ENCODE data around the gene CYTH1. TPM values are rescaled to one million over a fixed set of nuclear protein-coding genes. Genes with fewer than 3 reads are reported as not detected.

Gene CYTH1
- polyA plus RNA-seq, 1 experiment, result 13.7 TPM

GRCh38 chr17:78658281-78658785, 123.7 kb downstream of the CYTH1 start:
- DNase-seq (ENCODE audit: low read depth, low spot score), result no peak
- CTCF ChIA-PET, result no interaction called here
- Histone ChIP-seq H3K27me3 (ENCODE audit: control insufficient read depth, insufficient read depth, low read length) (peaks cover 3% of the 10 kb centered on the region), H3K9me3 (ENCODE audit: control insufficient read depth, insufficient read depth, low read length) (no peaks in the 10 kb centered on the region; the same call in 1 of the 2 replicates), H3K27ac (ENCODE audit: low read depth, low read length) (no peak overlapping the region), H3K4me3 (ENCODE audit: low read depth, low read length) (no peak overlapping the region)
- POLR2A ChIA-PET, result no interaction called here
- TF ChIP-seq CTCF (IDR thresholded peaks at IDR 0.05; ENCODE audit: low read depth, low read length), result no peak

- Histone ChIP-seq H3K27ac (ENCODE audit: low read depth, low read length) (no peak overlapping the region), H3K4me3 (ENCODE audit: low read depth, low read length) (no peak overlapping the region), H3K9me3 (ENCODE audit: control insufficient read depth, insufficient read depth, low read length) (no peaks in the 10 kb centered on the region; the same call in 1 of the 2 replicates), H3K27me3 (ENCODE audit: control insufficient read depth, insufficient read depth, low read length) (peaks cover 10% of the 10 kb centered on the region)
- CTCF ChIA-PET, result no interaction called here
- POLR2A ChIA-PET, result interaction anchor here (0.6 kb wide), 1 partner anchor 134 kb away, joined by 3 read pairs; no protein-coding TSS in a partner anchor
- no peak for TF ChIP-seq CTCF (IDR thresholded peaks at IDR 0.05; ENCODE audit: low read depth, low read length)
- no peak for DNase-seq (ENCODE audit: low read depth, low spot score)
These were observed 126.7 kb downstream of the CYTH1 start for GRCh38 chr17:78655251-78655940.

GRCh38 chr17:78654325-78654724, 127.7 kb downstream of the CYTH1 start:
- ChIA-PET POLR2A (no interaction called here), CTCF (interaction anchor here (0.6 kb wide), 1 partner anchor 71 kb away, joined by 3 read pairs; no protein-coding TSS in a partner anchor)
- no peak overlapping the region for H3K27ac ChIP-seq (ENCODE audit: low read depth, low read length)
- no peak overlapping the region for H3K4me3 ChIP-seq (ENCODE audit: low read depth, low read length)
- H3K9me3 ChIP-seq (ENCODE audit: control insufficient read depth, insufficient read depth, low read length), result no peaks in the 10 kb centered on the region; the same call in 1 of the 2 replicates
- no peak for TF ChIP-seq CTCF (IDR thresholded peaks at IDR 0.05; ENCODE audit: low read depth, low read length)
- peaks cover 19% of the 10 kb centered on the region for H3K27me3 ChIP-seq (ENCODE audit: control insufficient read depth, insufficient read depth, low read length)
- no peak for DNase-seq (ENCODE audit: low read depth, low spot score)

- Histone ChIP-seq H3K4me3 (ENCODE audit: low read depth, low read length) (no peak overlapping the region), H3K27me3 (ENCODE audit: control insufficient read depth, insufficient read depth, low read length) (peaks cover 20% of the 10 kb centered on the region), H3K9me3 (ENCODE audit: control insufficient read depth, insufficient read depth, low read length) (peaks cover 4% of the 10 kb centered on the region), H3K27ac (ENCODE audit: low read depth, low read length) (no peak overlapping the region)
- ChIA-PET POLR2A (no interaction called here), CTCF (no interaction called here)
- TF ChIP-seq CTCF (IDR thresholded peaks at IDR 0.05; ENCODE audit: low read depth, low read length), result no peak
- DNase-seq (ENCODE audit: low read depth, low spot score), result no peak
These were observed 128.7 kb downstream of the CYTH1 start for GRCh38 chr17:78653382-78653781.

- H3K9me3 ChIP-seq (ENCODE audit: control insufficient read depth, insufficient read depth, low read length), result peaks cover 8% of the 10 kb centered on the region
- H3K27ac ChIP-seq (ENCODE audit: low read depth, low read length), result no peak overlapping the region
- peaks cover 23% of the 10 kb centered on the region for H3K27me3 ChIP-seq (ENCODE audit: control insufficient read depth, insufficient read depth, low read length)
- DNase-seq (ENCODE audit: low read depth, low spot score), result no peak
- ChIA-PET POLR2A (no interaction called here), CTCF (no interaction called here)
- TF ChIP-seq CTCF (IDR thresholded peaks at IDR 0.05; ENCODE audit: low read depth, low read length), result no peak
- H3K4me3 ChIP-seq (ENCODE audit: low read depth, low read length), result no peak overlapping the region
These were observed 129.2 kb downstream of the CYTH1 start for GRCh38 chr17:78652913-78653312.
